Smooth muscle cell (in vitro differentiated cells): ENCODE measurements around the gene SPNS2. TPM values are rescaled to one million over a fixed set of nuclear protein-coding genes. Genes with fewer than 3 reads are reported as not detected.
A peak's percentile ranks its signal among the peaks of the same experiment; 100 is the strongest.

Experiments used
- DNase-seq: peaks from one replicate; lab custom pipeline; 2025; ENCODE audit not compliant: unreplicated experiment; lab: John Stamatoyannopoulos, UW
- H2AFZ ChIP-seq: fragments of 200-600 bp; sonication (generic); 2 replicates; pipeline ENCODE4 v1.6.0; 2016; ENCODE audit warnings: antibody characterized with exemption, low read depth, mild to moderate bottlenecking
- H3F3A ChIP-seq: fragments of 200-600 bp; sonication (generic); 2 replicates; pipeline ENCODE4 v1.6.0; 2017; ENCODE audit warnings: antibody characterized with exemption, low read depth
- H3K27ac ChIP-seq: fragments of 200-600 bp; sonication (generic); 2 replicates; pipeline ENCODE4 v1.5.1; 2016; ENCODE audit warnings: low read depth, mild to moderate bottlenecking
- H3K27me3 ChIP-seq: fragments of 200-600 bp; sonication (generic); 2 replicates; pipeline ENCODE4 v1.6.1; 2016; ENCODE audit warnings: low read depth, mild to moderate bottlenecking
- H3K36me3 ChIP-seq: fragments of 200-600 bp; sonication (generic); 2 replicates; pipeline ENCODE4 v1.5.1; 2016; ENCODE audit warnings: low read depth
- H3K4me1 ChIP-seq: fragments of 200-600 bp; sonication (generic); 2 replicates; pipeline ENCODE4 v1.5.1; 2016; ENCODE audit warnings: low read depth
- H3K4me2 ChIP-seq: fragments of 200-600 bp; sonication (generic); 2 replicates; pipeline ENCODE4 v1.6.0; 2016; ENCODE audit warnings: mild to moderate bottlenecking
- H3K4me3 ChIP-seq: fragments of 200-600 bp; sonication (generic); 2 replicates; pipeline ENCODE4 v1.5.1; 2016; ENCODE audit warnings: mild to moderate bottlenecking
- H3K79me2 ChIP-seq: fragments of 200-600 bp; sonication (generic); 2 replicates; pipeline ENCODE4 v1.6.0; 2016; ENCODE audit warnings: low read depth, mild to moderate bottlenecking
- H3K9ac ChIP-seq: fragments of 200-600 bp; sonication (generic); 2 replicates; pipeline ENCODE4 v1.6.0; 2016; ENCODE audit warnings: low read depth
- H3K9me3 ChIP-seq: fragments of 200-600 bp; sonication (generic); replicated peaks from 2 replicates; pipeline ENCODE4 v1.5.1; 2016; ENCODE audit warnings: low read depth
- H4K20me1 ChIP-seq: fragments of 200-600 bp; sonication (generic); 2 replicates; pipeline ENCODE4 v1.6.0; 2016; ENCODE audit warnings: low read depth
- WGBS: methylation state at CpG from one replicate; pipeline ENCODE4 v1.1.7; 2016; ENCODE audit warnings: low lambda C conversion rate; 5-methylcytosine and 5-hydroxymethylcytosine counted together
- polyA plus RNA-seq: library from polyadenylated mRNA; unstranded; fragments of >200 nt; fragmentation: Nextera tagmentation; extraction: Ambion mirVana; gene quantifications from 2 replicates; pipeline ENCODE4 v1.2.1, GENCODE V29; 2016
- total RNA-seq: library from RNA; depleted of rRNA; stranded (reverse); fragments of >200 nt; gene quantifications from 2 replicates; pipeline ENCODE4 v1.2.3, GENCODE V29; 2014
- TF ChIP-seq, protein P1 (sequence below): fragments of 200-600 bp; sonication (generic); IDR thresholded peaks from 2 replicates; pipeline ENCODE4 v1.5.1; 2017; ENCODE audit warnings: borderline replicate concordance, mild to moderate bottlenecking, antibody characterized with exemption; ENCODE audit not compliant: insufficient read depth, poor library complexity, severe bottlenecking

SPNS2 gene
- total and polyA plus RNA-seq, 2 experiments from 2014 or later = 5.1 to 16.5 TPM

DNA sequence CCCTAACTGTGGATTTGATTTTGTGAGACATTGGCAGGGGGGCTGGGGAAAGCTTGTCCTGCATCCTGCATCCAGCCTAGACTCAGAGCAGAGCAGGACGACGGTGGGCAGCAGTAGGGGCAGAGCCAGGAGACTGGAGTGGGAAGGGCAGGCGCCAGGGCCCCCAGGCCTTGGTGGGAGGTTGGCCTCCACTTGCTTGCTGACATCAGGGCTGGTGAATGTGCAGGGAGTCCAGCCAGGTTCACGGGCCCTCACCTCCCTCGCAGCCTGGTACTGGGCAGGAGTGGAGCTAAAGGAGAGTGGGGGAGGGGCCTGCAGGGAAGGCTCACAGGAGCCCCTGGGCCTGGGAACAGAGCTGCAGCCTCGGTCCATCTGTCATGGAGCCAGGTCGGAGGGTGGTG, 83.4 kb downstream of the SPNS2 start:
- Histone ChIP-seq H3K79me2 (peaks cover 7% of the 10 kb centered on the region), H3F3A (peaks cover 7% of the 10 kb centered on the region), H3K9ac (no peak overlapping the region), H3K4me2 (no peak overlapping the region), H3K27me3 (no peaks in the 10 kb centered on the region), H4K20me1 (no peaks in the 10 kb centered on the region), H2AFZ (no peak overlapping the region), H3K4me1 (peaks cover 5% of the 10 kb centered on the region), H3K27ac (no peak overlapping the region), H3K36me3 (no peaks in the 10 kb centered on the region), H3K9me3 (no peaks in the 10 kb centered on the region), H3K4me3 (no peak overlapping the region)
- TF ChIP-seq, protein P1, sequence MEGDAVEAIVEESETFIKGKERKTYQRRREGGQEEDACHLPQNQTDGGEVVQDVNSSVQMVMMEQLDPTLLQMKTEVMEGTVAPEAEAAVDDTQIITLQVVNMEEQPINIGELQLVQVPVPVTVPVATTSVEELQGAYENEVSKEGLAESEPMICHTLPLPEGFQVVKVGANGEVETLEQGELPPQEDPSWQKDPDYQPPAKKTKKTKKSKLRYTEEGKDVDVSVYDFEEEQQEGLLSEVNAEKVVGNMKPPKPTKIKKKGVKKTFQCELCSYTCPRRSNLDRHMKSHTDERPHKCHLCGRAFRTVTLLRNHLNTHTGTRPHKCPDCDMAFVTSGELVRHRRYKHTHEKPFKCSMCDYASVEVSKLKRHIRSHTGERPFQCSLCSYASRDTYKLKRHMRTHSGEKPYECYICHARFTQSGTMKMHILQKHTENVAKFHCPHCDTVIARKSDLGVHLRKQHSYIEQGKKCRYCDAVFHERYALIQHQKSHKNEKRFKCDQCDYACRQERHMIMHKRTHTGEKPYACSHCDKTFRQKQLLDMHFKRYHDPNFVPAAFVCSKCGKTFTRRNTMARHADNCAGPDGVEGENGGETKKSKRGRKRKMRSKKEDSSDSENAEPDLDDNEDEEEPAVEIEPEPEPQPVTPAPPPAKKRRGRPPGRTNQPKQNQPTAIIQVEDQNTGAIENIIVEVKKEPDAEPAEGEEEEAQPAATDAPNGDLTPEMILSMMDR = no peak
- DNase-seq = no peak
- 80% methylated on average over 7 of the region's 7 CpGs for WGBS

DNA sequence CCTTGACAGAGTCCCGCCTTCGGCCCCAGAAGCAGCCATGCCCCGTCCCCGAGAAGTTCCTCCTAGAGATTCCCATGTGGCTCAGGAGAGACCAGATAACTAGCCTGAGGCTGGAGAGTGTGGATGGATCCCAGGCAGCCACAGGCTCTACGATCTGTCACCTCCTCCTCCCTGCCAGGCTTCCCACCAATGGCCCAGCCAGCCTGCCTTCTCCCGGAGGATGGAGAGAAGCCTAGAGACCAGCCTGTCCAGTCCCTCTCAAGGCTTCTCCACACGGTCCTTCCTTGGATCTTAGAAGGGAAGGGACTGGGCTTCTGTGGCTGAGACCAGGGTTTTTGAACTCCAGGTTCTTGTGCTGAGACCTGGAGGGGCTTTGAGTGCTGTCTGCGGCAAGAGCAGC, 84.0 kb downstream of the SPNS2 start:
- WGBS = 53% methylated on average over 8 of the region's 8 CpGs

DNA sequence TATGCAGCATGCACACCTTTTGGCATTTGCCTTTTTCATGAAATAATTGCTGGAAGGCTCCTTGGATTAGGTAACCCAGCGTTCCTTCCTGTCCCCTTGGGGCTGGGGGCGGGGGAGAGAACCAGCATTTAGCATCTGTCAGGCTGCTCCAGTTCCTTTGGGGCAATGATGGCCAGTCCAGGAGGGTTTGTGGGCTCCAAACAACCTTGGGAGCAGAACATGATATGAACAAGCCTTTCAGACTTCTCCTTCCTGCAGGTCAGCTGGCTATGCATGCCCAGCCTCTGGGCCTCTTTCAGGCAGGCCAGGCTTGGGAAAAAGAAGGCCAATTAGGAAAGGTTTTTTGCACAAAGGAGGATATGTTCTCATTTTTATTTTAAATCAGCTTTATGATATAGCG, 84.5 kb downstream of the SPNS2 start:
- Histone ChIP-seq H2AFZ (no peak overlapping the region), H3K36me3 (no peaks in the 10 kb centered on the region), H3K4me3 (peak overlapping the region; percentile 63), H3K9ac (no peak overlapping the region), H3K4me1 (peaks cover 5% of the 10 kb centered on the region), H3F3A (peaks cover 11% of the 10 kb centered on the region), H3K4me2 (peak overlapping the region; percentile 98), H3K27me3 (no peaks in the 10 kb centered on the region), H4K20me1 (no peaks in the 10 kb centered on the region), H3K79me2 (peaks cover 7% of the 10 kb centered on the region), H3K27ac (no peak overlapping the region), H3K9me3 (no peaks in the 10 kb centered on the region)
- WGBS = 85% methylated on average over 3 of the region's 3 CpGs
- TF ChIP-seq, protein P1 = no peak
- DNase-seq = no peak

More for the DNA sequence above, 84.0 kb downstream of the SPNS2 start:
- no peaks in the 10 kb centered on the region for H4K20me1 ChIP-seq
- peaks cover 7% of the 10 kb centered on the region for H3K79me2 ChIP-seq
- H3K4me2 ChIP-seq = no peak overlapping the region
- no peaks in the 10 kb centered on the region for H3K36me3 ChIP-seq
- DNase-seq = no peak
- H3F3A ChIP-seq = peaks cover 11% of the 10 kb centered on the region
- H3K27ac ChIP-seq = no peak overlapping the region
- no peaks in the 10 kb centered on the region for H3K4me1 ChIP-seq
- H3K4me3 ChIP-seq = no peak overlapping the region
- H3K9me3 ChIP-seq = no peaks in the 10 kb centered on the region
- no peak overlapping the region for H2AFZ ChIP-seq
- TF ChIP-seq, protein P1 = no peak
- H3K27me3 ChIP-seq = no peaks in the 10 kb centered on the region
- no peak overlapping the region for H3K9ac ChIP-seq

DNA sequence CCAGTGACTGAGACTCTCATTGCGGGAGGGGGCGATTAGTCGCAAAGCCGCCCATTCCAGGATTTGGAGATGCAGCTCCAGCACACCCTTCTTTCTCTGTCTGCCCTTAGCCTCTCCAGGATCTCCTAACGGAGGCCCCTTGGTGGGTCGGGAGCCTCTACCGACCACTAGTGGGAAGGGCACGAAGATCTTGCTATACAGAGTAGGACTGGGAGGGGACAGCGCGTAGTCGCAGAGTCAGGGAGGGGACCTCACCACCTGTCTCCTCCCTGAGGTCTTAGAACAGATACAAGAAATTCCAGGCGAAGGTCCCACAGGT, 85.1 kb downstream of the SPNS2 start:
- Histone ChIP-seq H3K27ac (no peak overlapping the region), H3K79me2 (peaks cover 9% of the 10 kb centered on the region), H3K9me3 (no peaks in the 10 kb centered on the region), H3F3A (peaks cover 11% of the 10 kb centered on the region), H3K4me2 (peak overlapping the region; percentile 98), H4K20me1 (no peaks in the 10 kb centered on the region), H3K4me1 (peaks cover 6% of the 10 kb centered on the region), H2AFZ (peak overlapping the region; percentile 77), H3K27me3 (no peaks in the 10 kb centered on the region), H3K36me3 (no peaks in the 10 kb centered on the region), H3K9ac (peak overlapping the region; percentile 41), H3K4me3 (peak overlapping the region; percentile 63)
- no peak for DNase-seq
- TF ChIP-seq, protein P1 = peak; percentile 35
- 12% methylated on average over 12 of the region's 12 CpGs for WGBS
